C4-2B (cell line): ENCODE data around the gene CD6.

Experiments
- ZFX ChIP-seq: fragments of 450-650 bp; IDR thresholded peaks from 2 replicates; pipeline ENCODE4 v1.6.1; 2017
- TF ChIP-seq, protein P1 (sequence below): fragments of 450-650 bp; conservative IDR thresholded peaks from 2 replicates; pipeline ENCODE4 v1.5.1; 2017; ENCODE audit warnings: mild to moderate bottlenecking

GRCh38 chr11:60954421-60954820 lies 17.1 kb upstream of the CD6 start:
- TF ChIP-seq, protein P1, sequence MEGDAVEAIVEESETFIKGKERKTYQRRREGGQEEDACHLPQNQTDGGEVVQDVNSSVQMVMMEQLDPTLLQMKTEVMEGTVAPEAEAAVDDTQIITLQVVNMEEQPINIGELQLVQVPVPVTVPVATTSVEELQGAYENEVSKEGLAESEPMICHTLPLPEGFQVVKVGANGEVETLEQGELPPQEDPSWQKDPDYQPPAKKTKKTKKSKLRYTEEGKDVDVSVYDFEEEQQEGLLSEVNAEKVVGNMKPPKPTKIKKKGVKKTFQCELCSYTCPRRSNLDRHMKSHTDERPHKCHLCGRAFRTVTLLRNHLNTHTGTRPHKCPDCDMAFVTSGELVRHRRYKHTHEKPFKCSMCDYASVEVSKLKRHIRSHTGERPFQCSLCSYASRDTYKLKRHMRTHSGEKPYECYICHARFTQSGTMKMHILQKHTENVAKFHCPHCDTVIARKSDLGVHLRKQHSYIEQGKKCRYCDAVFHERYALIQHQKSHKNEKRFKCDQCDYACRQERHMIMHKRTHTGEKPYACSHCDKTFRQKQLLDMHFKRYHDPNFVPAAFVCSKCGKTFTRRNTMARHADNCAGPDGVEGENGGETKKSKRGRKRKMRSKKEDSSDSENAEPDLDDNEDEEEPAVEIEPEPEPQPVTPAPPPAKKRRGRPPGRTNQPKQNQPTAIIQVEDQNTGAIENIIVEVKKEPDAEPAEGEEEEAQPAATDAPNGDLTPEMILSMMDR: no peak
- TF ChIP-seq ZFX: no peak
